Endothelial cell of umbilical vein (primary cell): ENCODE data around the gene ZNF385C. TPM values are rescaled to one million over a fixed set of nuclear protein-coding genes. Genes with fewer than 3 reads are reported as not detected.

Source experiments
- BruUV-seq: library from RNA; stranded (reverse); fragments of 400-500 nt; replicated peaks from 2 replicates; lab custom pipeline; 2021; lab: Mats Ljungman, UMichigan
- CTCF ChIA-PET: fragments of 300-600, 350-600 bp; sonication (Branson Sonifier 250); formaldehyde crosslinking; loops from one replicate; lab custom pipeline; 2021; ENCODE audit warnings: antibody characterized with exemption, inconsistent platforms; lab: Charles Lee
- POLR2A ChIA-PET: fragments of 300-600, 350-600 bp; sonication (Branson Sonifier 250); formaldehyde crosslinking; loops from one replicate; lab custom pipeline; 2021; ENCODE audit warnings: antibody characterized with exemption, inconsistent platforms; lab: Charles Lee
- DNase-seq: peaks from one replicate; pipeline ENCODE4 v3.0.0-alpha.2; 2011; ENCODE audit warnings: low read depth, low spot score
- FAIRE-seq: peaks from 2 replicates; lab custom pipeline; 2011; peaks lifted over from hg19 to GRCh38; lab: Jason Lieb, UNC
- H2AFZ ChIP-seq: 2 replicates; pipeline ENCODE4 v1.6.0; 2012; ENCODE audit warnings: low read depth, low read length, control low read depth, inconsistent platforms
- H3K27ac ChIP-seq: 2 replicates; pipeline ENCODE4 v1.5.1; 2011; ENCODE audit warnings: low read depth, mild to moderate bottlenecking, control low read depth, low read length, moderate library complexity; ENCODE audit not compliant: insufficient read depth
- H3K27me3 ChIP-seq, 2 experiments: 2 replicates each; pipeline versions ENCODE4 v1.6.0 to v1.6.1; 2011; ENCODE audit warnings: low read length in 2 of 2, mixed read lengths in 1 of 2; ENCODE audit not compliant: control insufficient read depth in 2 of 2, insufficient read depth in 2 of 2
- H3K36me3 ChIP-seq, 2 experiments: 2 replicates in 1 of 2; 3 replicates in 1 of 2; pipeline ENCODE4 v1.5.1; 2011; ENCODE audit warnings: low read length in 2 of 2, mild to moderate bottlenecking in 1 of 2, moderate library complexity in 1 of 2; ENCODE audit not compliant: control insufficient read depth in 2 of 2, insufficient read depth in 2 of 2; ENCODE audit errors: extremely low read depth in 1 of 2
- H3K4me1 ChIP-seq: 3 replicates; pipeline ENCODE4 v1.5.1; 2011; ENCODE audit warnings: mild to moderate bottlenecking, low read length; ENCODE audit not compliant: control insufficient read depth, insufficient read depth; ENCODE audit errors: extremely low read depth
- H3K4me2 ChIP-seq: 2 replicates; pipeline ENCODE4 v1.6.1; 2011; ENCODE audit warnings: low read length, control low read depth, mixed read lengths; ENCODE audit not compliant: insufficient read depth
- H3K4me3 ChIP-seq, 3 experiments: fragments of 200-600 bp in 1 of 3; sonication (generic), shearing (Covaris generic) in 1 of 3; replicated peaks in 1 of 3; 2 replicates each; pipeline ENCODE4 v1.5.1; 2011 to 2016; ENCODE audit warnings: control low read depth in 3 of 3, low read length in 3 of 3, mild to moderate bottlenecking in 2 of 3, inconsistent platforms in 1 of 3, low read depth in 1 of 3, moderate library complexity in 1 of 3; ENCODE audit not compliant: insufficient read depth in 1 of 3
- H3K79me2 ChIP-seq: 2 replicates; pipeline ENCODE4 v1.6.0; 2012; ENCODE audit warnings: low read length, inconsistent platforms; ENCODE audit not compliant: control insufficient read depth, insufficient read depth
- H3K9ac ChIP-seq: replicated peaks from 2 replicates; pipeline ENCODE3; 2011; ENCODE audit warnings: low read length, control low read depth; ENCODE audit not compliant: insufficient read depth; ENCODE audit errors: extremely low read depth
- H3K9me1 ChIP-seq: replicated peaks from 3 replicates; pipeline ENCODE4 v1.6.0; 2011; ENCODE audit warnings: mild to moderate bottlenecking, low read length; ENCODE audit not compliant: control insufficient read depth, insufficient read depth; ENCODE audit errors: extremely low read depth
- H3K9me3 ChIP-seq: replicated peaks from 2 replicates; pipeline ENCODE4 v1.5.1; 2012; ENCODE audit warnings: low read length, inconsistent platforms; ENCODE audit not compliant: control insufficient read depth, insufficient read depth
- H4K20me1 ChIP-seq: replicated peaks from 2 replicates; pipeline ENCODE3; 2011; ENCODE audit warnings: mild to moderate bottlenecking, low read length; ENCODE audit not compliant: control insufficient read depth, insufficient read depth; ENCODE audit errors: extremely low read depth
- EZH2 ChIP-seq: IDR thresholded peaks from 2 replicates; pipeline ENCODE4 v1.6.1; 2012; ENCODE audit warnings: borderline replicate concordance, low read depth, mild to moderate bottlenecking, moderate library complexity, low read length, inconsistent platforms; ENCODE audit not compliant: severe bottlenecking
- FOS ChIP-seq: IDR thresholded peaks from 2 replicates; pipeline ENCODE4 v1.6.1; 2011; ENCODE audit warnings: mild to moderate bottlenecking, low read length, moderate library complexity, borderline replicate concordance; ENCODE audit not compliant: insufficient read depth
- GATA2 ChIP-seq: IDR thresholded peaks from 2 replicates; pipeline ENCODE4 v1.7.0; 2011; ENCODE audit warnings: low read depth, mild to moderate bottlenecking, moderate library complexity, mixed read lengths, low read length; ENCODE audit not compliant: insufficient read length, insufficient read depth
- JUN ChIP-seq: IDR thresholded peaks from 2 replicates; pipeline ENCODE4 v1.6.1; 2011; ENCODE audit warnings: borderline replicate concordance, low read depth; ENCODE audit not compliant: insufficient read length, insufficient read depth
- MYC ChIP-seq: IDR thresholded peaks from one replicate; pipeline ENCODE4 v1.6.1; 2011; ENCODE audit warnings: mild to moderate bottlenecking, low read depth, low read length
- POLR2A ChIP-seq: IDR thresholded peaks from 2 replicates; pipeline ENCODE4 v1.6.1; 2012; ENCODE audit warnings: low read depth, mild to moderate bottlenecking, control low read depth, low read length
- POLR2AphosphoS5 ChIP-seq: IDR thresholded peaks from 2 replicates; pipeline ENCODE4 v1.6.1; 2012; ENCODE audit warnings: low read depth, mild to moderate bottlenecking, control low read depth, low read length, moderate library complexity; ENCODE audit not compliant: insufficient read depth
- dilution Hi-C: fragments of 300-500 bp; cut with MboI; formaldehyde crosslinking; loops from one replicate; pipeline ENCODE4 v1.15.0; 2019; ENCODE audit warnings: low sequenced_read_pairs; ENCODE audit not compliant: extremely low pct_ligation_motif_present
- intact Hi-C: fragments of 100-400 bp; cut with micrococcal nuclease; formaldehyde crosslinking; loops from one replicate; pipeline ENCODE4 v1.10.0; 2022
- polyA plus RNA-seq, 4 experiments: library from polyadenylated mRNA; depleted of rRNA in 3 of 4; stranded (reverse) in 3 of 4; unstranded in 1 of 4; fragments of >200 nt; gene quantifications; 2 replicates each; pipeline versions ENCODE4 v1.2.1 to v1.2.3, GENCODE V29; 2011 to 2012; ENCODE audit warnings: missing spikeins in 1 of 4
- total RNA-seq: library from RNA; stranded (reverse); gene quantifications from 2 replicates; pipeline ENCODE4 v1.2.3, GENCODE V29; 2021
- TF ChIP-seq, protein P1 (sequence below), 2 donors: IDR thresholded peaks; 1 replicate in 1 of 2; 2 replicates in 1 of 2; pipeline ENCODE4 v1.5.1; 2011; ENCODE audit warnings: low read length in 2 of 2, mild to moderate bottlenecking in 2 of 2, moderate library complexity in 2 of 2, control low read depth in 1 of 2, inconsistent platforms in 1 of 2, low read depth in 1 of 2; ENCODE audit not compliant: insufficient read depth in 1 of 2; ENCODE audit errors: extremely low read depth in 1 of 2
- TF ChIP-seq, protein P2 (sequence below): IDR thresholded peaks from 2 replicates; pipeline ENCODE4 v1.6.1; 2011; ENCODE audit not compliant: insufficient read depth, insufficient read length

Gene ZNF385C
- total and polyA plus RNA-seq, 2 donors (not counting 3 experiments of a cell fraction or from before 2014, with no cell fraction given), result 0.07 TPM; not detected in 1

DNA sequence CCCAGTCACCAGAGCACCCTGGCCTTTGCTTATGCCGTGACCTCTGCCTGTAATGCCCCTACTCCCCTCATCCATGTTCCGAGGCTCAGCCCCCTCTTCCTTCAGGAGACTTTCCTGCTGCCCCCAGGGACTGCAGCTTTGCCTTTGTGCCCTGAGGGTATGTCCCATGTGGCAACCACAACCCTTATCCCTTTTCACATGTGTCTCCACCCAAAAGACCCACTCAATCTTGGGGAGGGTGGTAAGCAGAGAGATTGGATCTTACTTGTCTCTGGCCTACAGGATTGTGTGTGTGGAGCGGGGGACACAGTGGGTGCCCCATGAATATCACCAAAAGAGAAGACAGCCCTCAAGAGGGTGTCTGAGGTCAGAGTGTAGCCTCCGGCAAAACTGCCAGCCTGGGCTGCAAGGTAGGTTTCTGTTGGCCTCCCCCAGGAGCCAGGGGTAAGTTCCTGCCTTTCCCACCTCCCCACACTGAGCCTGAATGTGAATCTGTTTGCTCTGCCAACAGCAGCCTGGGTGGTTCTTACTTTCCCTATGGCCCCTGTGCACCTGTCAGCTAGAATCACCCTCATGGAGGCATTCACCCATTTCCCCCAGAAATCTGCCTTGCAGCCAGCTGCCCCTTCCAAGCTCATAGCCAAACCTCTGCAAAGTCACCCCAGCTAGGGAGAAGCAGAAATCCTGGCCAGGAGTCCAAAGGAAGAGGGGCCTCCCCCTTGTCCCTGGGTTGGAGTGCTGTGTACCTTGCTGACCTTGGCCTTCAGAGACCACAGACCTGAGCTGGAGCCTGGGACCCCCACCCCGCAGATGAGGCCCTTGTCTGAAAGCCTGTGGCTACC, 36.4 kb downstream of the ZNF385C start:
- POLR2A ChIA-PET, result interaction anchor here (0.7 kb wide), 1 partner anchor 35 kb away, joined by 9 read pairs; no protein-coding TSS in a partner anchor
- no peaks in the 10 kb centered on the region for H3K4me1 ChIP-seq
- TF ChIP-seq JUN (no peak), POLR2A (no peak)
- TF ChIP-seq, protein P1, sequence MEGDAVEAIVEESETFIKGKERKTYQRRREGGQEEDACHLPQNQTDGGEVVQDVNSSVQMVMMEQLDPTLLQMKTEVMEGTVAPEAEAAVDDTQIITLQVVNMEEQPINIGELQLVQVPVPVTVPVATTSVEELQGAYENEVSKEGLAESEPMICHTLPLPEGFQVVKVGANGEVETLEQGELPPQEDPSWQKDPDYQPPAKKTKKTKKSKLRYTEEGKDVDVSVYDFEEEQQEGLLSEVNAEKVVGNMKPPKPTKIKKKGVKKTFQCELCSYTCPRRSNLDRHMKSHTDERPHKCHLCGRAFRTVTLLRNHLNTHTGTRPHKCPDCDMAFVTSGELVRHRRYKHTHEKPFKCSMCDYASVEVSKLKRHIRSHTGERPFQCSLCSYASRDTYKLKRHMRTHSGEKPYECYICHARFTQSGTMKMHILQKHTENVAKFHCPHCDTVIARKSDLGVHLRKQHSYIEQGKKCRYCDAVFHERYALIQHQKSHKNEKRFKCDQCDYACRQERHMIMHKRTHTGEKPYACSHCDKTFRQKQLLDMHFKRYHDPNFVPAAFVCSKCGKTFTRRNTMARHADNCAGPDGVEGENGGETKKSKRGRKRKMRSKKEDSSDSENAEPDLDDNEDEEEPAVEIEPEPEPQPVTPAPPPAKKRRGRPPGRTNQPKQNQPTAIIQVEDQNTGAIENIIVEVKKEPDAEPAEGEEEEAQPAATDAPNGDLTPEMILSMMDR (IDR thresholded peaks at IDR 0.05; ENCODE audit: extremely low read depth in 1 of 2, insufficient read depth in 1 of 2, low read depth in 1 of 2, low read length in 2 of 2), result no peak
- no peaks in the 10 kb centered on the region for H3K9me1 ChIP-seq
- H3K9ac ChIP-seq, result no peak overlapping the region
- CTCF ChIA-PET, result interaction anchor here (0.6 kb wide), 1 partner anchor 35 kb away, joined by 3 read pairs; no protein-coding TSS in a partner anchor
- BruUV-seq, result no TSS peak
- no peaks in the 10 kb centered on the region for H3K27me3 ChIP-seq
- no peaks in the 10 kb centered on the region for H3K9me3 ChIP-seq
- no peak overlapping the region for H3K27ac ChIP-seq
- no peak for DNase-seq
- H2AFZ ChIP-seq, result no peak overlapping the region
- no peak for FAIRE-seq
- H3K36me3 ChIP-seq, result no peaks in the 10 kb centered on the region
- H3K4me3 ChIP-seq, result no peak overlapping the region
- H3K4me2 ChIP-seq, result no peak overlapping the region
- dilution Hi-C loops (no loop called here), intact Hi-C loops (no loop called here)
- no peaks in the 10 kb centered on the region for H3K79me2 ChIP-seq
- no peaks in the 10 kb centered on the region for H4K20me1 ChIP-seq

DNA sequence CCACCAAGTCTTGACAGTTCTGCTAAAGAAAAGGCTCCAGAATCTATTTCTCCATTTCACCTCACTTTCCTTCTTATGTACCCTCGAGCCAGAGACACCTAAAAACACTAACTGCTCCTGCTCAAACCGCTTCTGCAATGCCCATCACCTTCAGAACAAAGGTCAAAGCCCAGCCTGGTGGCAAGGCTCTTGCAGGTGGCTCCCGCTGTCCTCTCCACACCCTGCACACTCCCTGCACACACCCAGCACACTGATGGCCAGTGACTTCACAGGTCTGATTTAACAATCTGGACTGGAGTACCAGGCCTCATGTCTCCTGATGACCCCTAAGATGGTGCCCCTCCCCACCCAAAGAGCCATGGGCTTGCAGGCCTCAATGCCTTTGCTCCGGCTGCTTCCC, 38.0 kb downstream of the ZNF385C start:
- no peaks in the 10 kb centered on the region for H3K9me3 ChIP-seq
- dilution Hi-C loops (no loop called here), intact Hi-C loops (no loop called here)
- no peaks in the 10 kb centered on the region for H3K9me1 ChIP-seq
- DNase-seq, result no peak
- no peak overlapping the region for H3K4me3 ChIP-seq
- no peak overlapping the region for H3K4me2 ChIP-seq
- CTCF ChIA-PET, result no interaction called here
- no peaks in the 10 kb centered on the region for H3K4me1 ChIP-seq
- H3K36me3 ChIP-seq, result no peaks in the 10 kb centered on the region
- TF ChIP-seq, protein P1 (IDR thresholded peaks at IDR 0.05; ENCODE audit: extremely low read depth in 1 of 2, insufficient read depth in 1 of 2, low read depth in 1 of 2, low read length in 2 of 2), result no peak
- TF ChIP-seq POLR2AphosphoS5 (no peak), EZH2 (no peak), FOS (no peak), POLR2A (no peak), MYC (no peak), JUN (no peak), GATA2 (no peak)
- TF ChIP-seq, protein P2, sequence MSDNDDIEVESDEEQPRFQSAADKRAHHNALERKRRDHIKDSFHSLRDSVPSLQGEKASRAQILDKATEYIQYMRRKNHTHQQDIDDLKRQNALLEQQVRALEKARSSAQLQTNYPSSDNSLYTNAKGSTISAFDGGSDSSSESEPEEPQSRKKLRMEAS, result no peak
- no peak overlapping the region for H2AFZ ChIP-seq
- H3K79me2 ChIP-seq, result no peaks in the 10 kb centered on the region
- FAIRE-seq, result no peak
- peaks cover 8 to 9% of the 10 kb centered on the region in 2 experiments for H3K27me3 ChIP-seq
- no TSS peak for BruUV-seq
- POLR2A ChIA-PET, result no interaction called here
- no peaks in the 10 kb centered on the region for H4K20me1 ChIP-seq
- H3K27ac ChIP-seq, result no peak overlapping the region
- H3K9ac ChIP-seq, result no peak overlapping the region
